ENCODE measurements around the gene CIROP. TPM values are rescaled to one million over a fixed set of nuclear protein-coding genes. Genes with fewer than 3 reads are reported as not detected.
A peak's percentile ranks its signal among the peaks of the same experiment; 100 is the strongest.

CIROP gene
- total RNA-seq, 2 donors from 2014 or later, result not detected

GRCh38 chr14:23056145-23056955 lies 48.4 kb downstream of the CIROP start:
- TF ChIP-seq CTCF (IDR thresholded peaks at IDR 0.05), result peak; percentile 43
- peak overlapping the region; percentile 25 to 77 for H3K9ac ChIP-seq (ENCODE audit: low read depth in 2 of 2, low read length in 2 of 2)
- H3K4me3 ChIP-seq, result peak overlapping the region; percentile 57
- intact Hi-C loops (cut with DNase I), result no loop called here
- H3K27me3 ChIP-seq, result no peaks in the 10 kb centered on the region
- peaks cover 5% of the 10 kb centered on the region for H3K4me1 ChIP-seq
- H3K9me3 ChIP-seq, result no peaks in the 10 kb centered on the region
- no peak overlapping the region for H3K27ac ChIP-seq
- peaks cover 10% of the 10 kb centered on the region for H3K36me3 ChIP-seq
- DNase-seq, result peak; percentile 78

- peaks cover 4% of the 10 kb centered on the region for H3K36me3 ChIP-seq
- peaks cover 5% of the 10 kb centered on the region for H3K4me1 ChIP-seq
- no peak for TF ChIP-seq CTCF (IDR thresholded peaks at IDR 0.05)
- no peaks in the 10 kb centered on the region for H3K9me3 ChIP-seq
- H3K27ac ChIP-seq, result no peak overlapping the region
- DNase-seq, result no peak
- H3K27me3 ChIP-seq, result no peaks in the 10 kb centered on the region
- H3K9ac ChIP-seq (ENCODE audit: low read depth in 2 of 2, low read length in 2 of 2), result no peak overlapping the region
- H3K4me3 ChIP-seq, result no peak overlapping the region
- intact Hi-C loops (cut with DNase I), result no loop called here
Measured at GRCh38 chr14:23055621-23056144, 49.1 kb downstream of the CIROP start.

GRCh38 chr14:23055147-23055550 lies 49.6 kb downstream of the CIROP start:
- peaks cover 5% of the 10 kb centered on the region for H3K4me1 ChIP-seq
- no peaks in the 10 kb centered on the region for H3K27me3 ChIP-seq
- no peaks in the 10 kb centered on the region for H3K9me3 ChIP-seq
- no peak overlapping the region for H3K9ac ChIP-seq (ENCODE audit: low read depth in 2 of 2, low read length in 2 of 2)
- no peak overlapping the region for H3K4me3 ChIP-seq
- TF ChIP-seq CTCF (IDR thresholded peaks at IDR 0.05), result no peak
- DNase-seq, result no peak
- no peak overlapping the region for H3K27ac ChIP-seq
- intact Hi-C loops (cut with DNase I), result no loop called here
- peaks cover 2% of the 10 kb centered on the region for H3K36me3 ChIP-seq

GRCh38 chr14:23054000-23054811 lies 50.6 kb downstream of the CIROP start:
- intact Hi-C loops (cut with DNase I), result no loop called here
- H3K27me3 ChIP-seq, result no peaks in the 10 kb centered on the region
- H3K9me3 ChIP-seq, result no peaks in the 10 kb centered on the region
- H3K4me1 ChIP-seq, result peaks cover 5% of the 10 kb centered on the region
- no peak for TF ChIP-seq CTCF (IDR thresholded peaks at IDR 0.05)
- no peak for DNase-seq
- H3K27ac ChIP-seq, result no peak overlapping the region
- H3K9ac ChIP-seq (ENCODE audit: low read depth in 2 of 2, low read length in 2 of 2), result no peak overlapping the region
- no peak overlapping the region for H3K4me3 ChIP-seq
- H3K36me3 ChIP-seq, result no peaks in the 10 kb centered on the region

- peaks cover 5% of the 10 kb centered on the region for H3K4me1 ChIP-seq
- TF ChIP-seq CTCF (IDR thresholded peaks at IDR 0.05), result no peak
- no peak for DNase-seq
- no peak overlapping the region for H3K4me3 ChIP-seq
- no peak overlapping the region for H3K9ac ChIP-seq (ENCODE audit: low read depth in 2 of 2, low read length in 2 of 2)
- H3K27me3 ChIP-seq, result no peaks in the 10 kb centered on the region
- H3K9me3 ChIP-seq, result no peaks in the 10 kb centered on the region
- no peaks in the 10 kb centered on the region for H3K36me3 ChIP-seq
- intact Hi-C loops (cut with DNase I), result no loop called here
- no peak overlapping the region for H3K27ac ChIP-seq
Measured at GRCh38 chr14:23053426-23053825, 51.4 kb downstream of the CIROP start.
